Glutamatergic neuron (in vitro differentiated cells): ENCODE measurements around the gene RFX8. TPM values are rescaled to one million over a fixed set of nuclear protein-coding genes. Genes with fewer than 3 reads are reported as not detected.
A peak's percentile ranks its signal among the peaks of the same experiment; 100 is the strongest.

Source experiments
- DNase-seq: peaks from one replicate; pipeline ENCODE4 v3.0.0; 2022
- H3K27ac Mint-ChIP-seq: one replicate; pipeline ENCODE4 v1.8.0; 2020; ENCODE audit warnings: mild to moderate bottlenecking, mixed read lengths, inconsistent platforms; ENCODE audit not compliant: unreplicated experiment
- H3K27me3 Mint-ChIP-seq: one replicate; pipeline ENCODE4 v1.8.0; 2020; ENCODE audit warnings: mild to moderate bottlenecking, moderate library complexity, mixed read lengths, inconsistent platforms; ENCODE audit not compliant: unreplicated experiment
- H3K36me3 Mint-ChIP-seq: one replicate; pipeline ENCODE4 v1.8.0; 2020; ENCODE audit warnings: mild to moderate bottlenecking, mixed read lengths, inconsistent platforms; ENCODE audit not compliant: unreplicated experiment
- H3K4me1 Mint-ChIP-seq: one replicate; pipeline ENCODE4 v1.8.0; 2020; ENCODE audit warnings: mild to moderate bottlenecking, low read depth, mixed read lengths, inconsistent platforms; ENCODE audit not compliant: unreplicated experiment
- H3K4me3 Mint-ChIP-seq: one replicate; pipeline ENCODE4 v1.8.0; 2020; ENCODE audit warnings: mild to moderate bottlenecking, mixed read lengths, inconsistent platforms; ENCODE audit not compliant: unreplicated experiment
- H3K9me3 Mint-ChIP-seq: one replicate; pipeline ENCODE4 v1.8.0; 2020; ENCODE audit warnings: mild to moderate bottlenecking, moderate library complexity, mixed read lengths, inconsistent platforms; ENCODE audit not compliant: unreplicated experiment
- total RNA-seq: library from RNA; stranded (reverse); fragmentation: NEBNext Ultra II Directional; extraction: Animal tissue kit (Norgen Biotek cat#: 25700); gene quantifications from one replicate; pipeline ENCODE4 v1.2.1, GENCODE V29; 2021; ENCODE audit not compliant: unreplicated experiment
- TF ChIP-seq, protein P1 (sequence below): fragments of 200-600 bp; sonication (generic); IDR thresholded peaks from one replicate; pipeline ENCODE4 v1.5.0; 2021; ENCODE audit not compliant: partially characterized antibody, unreplicated experiment

Gene RFX8
- total RNA-seq, 1 donor from 2014 or later = 1.0 TPM

DNA sequence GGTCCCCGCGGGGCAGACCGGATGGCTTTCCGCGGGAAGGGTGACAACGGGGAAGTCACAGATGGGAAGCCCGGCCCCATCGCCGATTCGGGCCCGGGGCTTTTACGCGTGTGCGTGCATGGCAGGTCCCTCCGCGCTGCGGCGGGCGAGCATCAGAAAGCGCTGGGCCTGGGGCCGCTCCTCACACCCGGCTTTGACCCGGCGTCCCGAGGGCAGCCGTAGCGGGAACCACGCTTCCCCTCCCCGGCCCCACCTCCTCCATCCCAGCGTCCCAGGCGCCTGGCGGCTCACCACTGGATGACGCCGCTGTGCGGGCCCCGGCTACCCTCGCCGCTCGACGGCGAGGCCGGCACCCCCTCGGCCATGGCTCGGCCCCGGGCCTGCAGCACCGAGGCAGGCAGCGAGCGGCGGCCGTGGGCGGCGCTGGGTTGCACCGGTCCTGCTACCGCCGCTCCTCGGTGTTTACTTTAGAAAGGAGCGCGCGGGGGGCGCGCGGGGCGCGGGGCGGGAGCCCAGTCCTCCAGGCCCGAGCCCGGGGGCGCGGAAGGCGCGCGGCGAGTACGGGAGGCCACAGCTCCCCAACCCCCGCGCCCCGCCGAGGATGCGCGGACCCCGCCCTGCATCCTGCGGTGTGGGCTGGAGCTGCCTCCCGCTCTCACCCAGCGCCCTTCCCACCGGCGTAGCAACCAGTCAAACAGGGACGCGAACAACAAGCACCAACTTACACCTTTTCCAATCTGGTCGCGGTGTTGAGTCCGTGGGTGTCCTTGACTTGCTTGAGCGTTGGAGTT is 806 bp downstream of the RFX8 start:
- Mint-ChIP-seq H3K4me1 (peaks cover 13% of the 10 kb centered on the region), H3K36me3 (no peaks in the 10 kb centered on the region), H3K4me3 (peak overlapping the region; percentile 86), H3K27me3 (peaks cover 2% of the 10 kb centered on the region), H3K27ac (peak overlapping the region; percentile 48), H3K9me3 (peaks cover 5% of the 10 kb centered on the region)
- TF ChIP-seq, protein P1, sequence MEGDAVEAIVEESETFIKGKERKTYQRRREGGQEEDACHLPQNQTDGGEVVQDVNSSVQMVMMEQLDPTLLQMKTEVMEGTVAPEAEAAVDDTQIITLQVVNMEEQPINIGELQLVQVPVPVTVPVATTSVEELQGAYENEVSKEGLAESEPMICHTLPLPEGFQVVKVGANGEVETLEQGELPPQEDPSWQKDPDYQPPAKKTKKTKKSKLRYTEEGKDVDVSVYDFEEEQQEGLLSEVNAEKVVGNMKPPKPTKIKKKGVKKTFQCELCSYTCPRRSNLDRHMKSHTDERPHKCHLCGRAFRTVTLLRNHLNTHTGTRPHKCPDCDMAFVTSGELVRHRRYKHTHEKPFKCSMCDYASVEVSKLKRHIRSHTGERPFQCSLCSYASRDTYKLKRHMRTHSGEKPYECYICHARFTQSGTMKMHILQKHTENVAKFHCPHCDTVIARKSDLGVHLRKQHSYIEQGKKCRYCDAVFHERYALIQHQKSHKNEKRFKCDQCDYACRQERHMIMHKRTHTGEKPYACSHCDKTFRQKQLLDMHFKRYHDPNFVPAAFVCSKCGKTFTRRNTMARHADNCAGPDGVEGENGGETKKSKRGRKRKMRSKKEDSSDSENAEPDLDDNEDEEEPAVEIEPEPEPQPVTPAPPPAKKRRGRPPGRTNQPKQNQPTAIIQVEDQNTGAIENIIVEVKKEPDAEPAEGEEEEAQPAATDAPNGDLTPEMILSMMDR = no peak
- peak; percentile 67 for DNase-seq

DNA sequence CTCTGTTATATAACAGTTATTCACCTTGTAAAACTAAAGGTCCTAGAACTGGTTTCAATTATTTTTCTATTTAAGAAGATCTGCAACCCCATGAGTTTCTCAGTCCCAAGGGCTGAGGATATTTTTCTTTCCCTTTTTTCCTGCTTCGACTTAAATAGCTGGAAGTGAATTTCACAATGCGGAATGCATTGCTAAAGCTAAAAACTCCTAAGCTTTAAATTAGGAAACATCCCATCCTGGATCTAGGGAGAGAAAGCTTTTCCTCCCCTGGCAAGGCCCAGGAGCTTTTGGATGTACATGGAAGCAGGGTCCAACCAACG is 1.4 kb downstream of the RFX8 start:
- Mint-ChIP-seq H3K27ac (peak overlapping the region; percentile 48), H3K4me3 (peak overlapping the region; percentile 86), H3K4me1 (peaks cover 12% of the 10 kb centered on the region), H3K36me3 (no peaks in the 10 kb centered on the region), H3K27me3 (peaks cover 2% of the 10 kb centered on the region), H3K9me3 (peaks cover 5% of the 10 kb centered on the region)
- DNase-seq = no peak
- TF ChIP-seq, protein P1 = no peak

DNA sequence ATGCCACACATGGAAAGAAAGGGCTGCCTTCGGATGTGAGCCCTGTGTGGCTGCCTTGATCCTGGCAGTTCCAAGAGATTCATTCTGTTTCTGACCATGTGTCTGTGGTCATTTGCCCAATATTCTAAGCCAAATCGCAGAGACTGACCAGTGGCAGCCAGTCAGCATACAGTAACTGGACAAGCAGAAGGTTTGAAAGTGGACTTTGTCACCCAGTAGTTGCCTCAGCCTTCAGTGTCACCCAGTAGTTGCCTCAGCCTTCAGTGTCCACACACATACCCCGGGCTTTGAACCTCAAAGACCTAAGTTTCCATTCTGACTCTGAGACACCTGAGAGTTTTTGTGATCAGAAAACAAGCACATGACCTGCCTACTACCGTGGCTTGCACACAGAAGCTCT is 5.0 kb downstream of the RFX8 start:
- TF ChIP-seq, protein P1 = no peak
- peaks cover 9% of the 10 kb centered on the region for H3K4me1 Mint-ChIP-seq
- no peaks in the 10 kb centered on the region for H3K27me3 Mint-ChIP-seq
- no peak overlapping the region for H3K4me3 Mint-ChIP-seq
- H3K36me3 Mint-ChIP-seq = no peaks in the 10 kb centered on the region
- no peak for DNase-seq
- H3K9me3 Mint-ChIP-seq = peaks cover 2% of the 10 kb centered on the region
- no peak overlapping the region for H3K27ac Mint-ChIP-seq

DNA sequence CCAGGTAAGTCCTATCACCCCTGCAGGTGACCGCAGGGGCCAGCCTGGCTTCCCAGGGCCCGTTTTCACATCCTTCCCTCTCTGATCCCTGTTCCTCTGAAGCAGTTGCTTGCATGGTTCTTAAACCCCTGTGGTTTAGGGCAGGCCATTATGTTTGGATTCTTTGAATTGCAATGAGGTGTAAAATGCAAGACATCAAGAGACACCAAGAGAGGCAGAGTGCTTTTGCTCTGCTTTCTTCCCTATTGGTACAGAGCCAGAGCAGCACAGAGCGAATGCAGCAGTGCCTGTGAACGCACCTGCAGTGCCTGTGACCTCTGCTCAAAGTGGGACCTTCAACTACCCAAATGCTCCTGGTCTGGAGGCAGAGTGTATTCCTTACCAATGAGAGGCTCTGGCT is 7.6 kb downstream of the RFX8 start:
- H3K27ac Mint-ChIP-seq = no peak overlapping the region
- no peak for DNase-seq
- no peak overlapping the region for H3K4me3 Mint-ChIP-seq
- no peaks in the 10 kb centered on the region for H3K36me3 Mint-ChIP-seq
- TF ChIP-seq, protein P1 = no peak
- H3K9me3 Mint-ChIP-seq = peaks cover 2% of the 10 kb centered on the region
- H3K27me3 Mint-ChIP-seq = no peaks in the 10 kb centered on the region
- H3K4me1 Mint-ChIP-seq = peaks cover 12% of the 10 kb centered on the region

DNA sequence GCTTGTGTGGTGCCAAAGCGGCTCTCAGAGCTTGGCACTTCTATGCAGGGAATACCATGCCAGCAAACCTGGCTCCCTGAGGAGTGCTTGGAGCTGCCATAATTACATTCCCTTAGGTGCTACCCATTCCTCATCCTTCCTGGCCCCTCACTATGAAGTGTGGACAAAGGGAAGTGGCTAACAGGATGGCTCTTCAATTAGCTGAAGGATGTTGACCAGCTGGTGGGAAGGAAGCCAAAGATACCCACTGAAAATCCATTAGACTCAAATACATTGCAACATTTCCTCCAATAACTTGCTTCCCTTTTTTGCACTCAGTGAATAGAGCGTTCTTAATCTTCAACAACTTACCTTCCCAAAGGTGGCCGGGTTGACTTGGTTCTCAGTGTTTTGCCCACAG is 8.5 kb downstream of the RFX8 start:
- Mint-ChIP-seq H3K36me3 (no peaks in the 10 kb centered on the region), H3K27ac (no peak overlapping the region), H3K4me3 (no peak overlapping the region), H3K9me3 (peaks cover 2% of the 10 kb centered on the region), H3K27me3 (no peaks in the 10 kb centered on the region), H3K4me1 (peaks cover 12% of the 10 kb centered on the region)
- TF ChIP-seq, protein P1 = no peak
- no peak for DNase-seq
